Neural progenitor cell (in vitro differentiated cells): ENCODE data around the gene RERE.

ENCODE experiments used
- CTCF ChIP-seq: fragments of 200-600 bp; sonication (generic); IDR thresholded peaks from 2 replicates; pipeline ENCODE4 v1.5.1; 2017; ENCODE audit warnings: antibody characterized with exemption, mild to moderate bottlenecking
- EZH2 ChIP-seq: fragments of 200-600 bp; sonication (generic); IDR thresholded peaks from 2 replicates; pipeline ENCODE4 v1.6.1; 2017; ENCODE audit warnings: antibody characterized with exemption, mild to moderate bottlenecking, moderate library complexity

GRCh38 chr1:8472668-8473067 is 344.8 kb downstream of the RERE start:
- TF ChIP-seq EZH2 (no peak), CTCF (no peak)
